Neuron (in vitro differentiated cells): Measurements from ENCODE around the gene USF3.

Experiments used
- H2AFZ ChIP-seq: one replicate; pipeline ENCODE4 v1.6.1; 2013; ENCODE audit warnings: low read depth, mild to moderate bottlenecking, inconsistent platforms, low read length, moderate library complexity
- H3K27me3 ChIP-seq: one replicate; pipeline ENCODE4 v1.6.1; 2013; ENCODE audit warnings: low read length; ENCODE audit not compliant: insufficient read depth
- H3K36me3 ChIP-seq: one replicate; pipeline ENCODE4 v1.6.1; 2013; ENCODE audit warnings: low read length; ENCODE audit not compliant: insufficient read depth
- H3K4me1 ChIP-seq: one replicate; pipeline ENCODE4 v1.6.1; 2013; ENCODE audit warnings: low read length; ENCODE audit not compliant: insufficient read depth
- H3K4me3 ChIP-seq: 2 replicates; pipeline ENCODE4 v1.5.1; 2013; ENCODE audit warnings: mild to moderate bottlenecking, low read length, moderate library complexity
- H3K9me3 ChIP-seq: one replicate; pipeline ENCODE4 v1.6.1; 2013; ENCODE audit warnings: low read length

USF3 gene, protein sequence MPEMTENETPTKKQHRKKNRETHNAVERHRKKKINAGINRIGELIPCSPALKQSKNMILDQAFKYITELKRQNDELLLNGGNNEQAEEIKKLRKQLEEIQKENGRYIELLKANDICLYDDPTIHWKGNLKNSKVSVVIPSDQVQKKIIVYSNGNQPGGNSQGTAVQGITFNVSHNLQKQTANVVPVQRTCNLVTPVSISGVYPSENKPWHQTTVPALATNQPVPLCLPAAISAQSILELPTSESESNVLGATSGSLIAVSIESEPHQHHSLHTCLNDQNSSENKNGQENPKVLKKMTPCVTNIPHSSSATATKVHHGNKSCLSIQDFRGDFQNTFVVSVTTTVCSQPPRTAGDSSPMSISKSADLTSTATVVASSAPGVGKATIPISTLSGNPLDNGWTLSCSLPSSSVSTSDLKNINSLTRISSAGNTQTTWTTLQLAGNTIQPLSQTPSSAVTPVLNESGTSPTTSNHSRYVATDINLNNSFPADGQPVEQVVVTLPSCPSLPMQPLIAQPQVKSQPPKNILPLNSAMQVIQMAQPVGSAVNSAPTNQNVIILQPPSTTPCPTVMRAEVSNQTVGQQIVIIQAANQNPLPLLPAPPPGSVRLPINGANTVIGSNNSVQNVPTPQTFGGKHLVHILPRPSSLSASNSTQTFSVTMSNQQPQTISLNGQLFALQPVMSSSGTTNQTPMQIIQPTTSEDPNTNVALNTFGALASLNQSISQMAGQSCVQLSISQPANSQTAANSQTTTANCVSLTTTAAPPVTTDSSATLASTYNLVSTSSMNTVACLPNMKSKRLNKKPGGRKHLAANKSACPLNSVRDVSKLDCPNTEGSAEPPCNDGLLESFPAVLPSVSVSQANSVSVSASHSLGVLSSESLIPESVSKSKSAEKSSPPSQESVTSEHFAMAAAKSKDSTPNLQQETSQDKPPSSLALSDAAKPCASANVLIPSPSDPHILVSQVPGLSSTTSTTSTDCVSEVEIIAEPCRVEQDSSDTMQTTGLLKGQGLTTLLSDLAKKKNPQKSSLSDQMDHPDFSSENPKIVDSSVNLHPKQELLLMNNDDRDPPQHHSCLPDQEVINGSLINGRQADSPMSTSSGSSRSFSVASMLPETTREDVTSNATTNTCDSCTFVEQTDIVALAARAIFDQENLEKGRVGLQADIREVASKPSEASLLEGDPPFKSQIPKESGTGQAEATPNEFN (N-terminal part only)

GRCh38 chr3:113695786-113696645 is at the start of gene USF3:
TSS of gene USF3 (minus strand) at chr3:113696642. CDS start at chr3:113674878, 21,764 bp downstream.
- no peaks in the 10 kb centered on the region for H3K9me3 ChIP-seq
- H3K4me1 ChIP-seq = peaks cover 18% of the 10 kb centered on the region
- H2AFZ ChIP-seq = peak within 1 kb of the TSS; percentile 89
- H3K4me3 ChIP-seq = peak within 1 kb of the TSS; percentile 98
- H3K36me3 ChIP-seq = no peaks in the 10 kb centered on the region
- no peaks in the 10 kb centered on the region for H3K27me3 ChIP-seq

- Histone ChIP-seq H3K4me3 (peak within 1 kb of the TSS; percentile 77), H3K27me3 (no peaks in the 10 kb centered on the region), H3K4me1 (peaks cover 19% of the 10 kb centered on the region), H2AFZ (peak within 1 kb of the TSS; percentile 79), H3K36me3 (no peaks in the 10 kb centered on the region), H3K9me3 (no peaks in the 10 kb centered on the region)
Measured at GRCh38 chr3:113745756-113746547, 49.5 kb upstream of the USF3 start, which contains the start of gene NAA50. TSS of gene NAA50 (minus strand) at chr3:113746249. CDS start at chr3:113745949, 300 bp downstream.

GRCh38 chr3:113744941-113745755 is 48.7 kb upstream of the USF3 start:
- no peaks in the 10 kb centered on the region for H3K9me3 ChIP-seq
- no peaks in the 10 kb centered on the region for H3K27me3 ChIP-seq
- peak overlapping the region; percentile 71 for H2AFZ ChIP-seq
- peak overlapping the region; percentile 77 for H3K4me3 ChIP-seq
- no peaks in the 10 kb centered on the region for H3K36me3 ChIP-seq
- peaks cover 19% of the 10 kb centered on the region for H3K4me1 ChIP-seq

DNA sequence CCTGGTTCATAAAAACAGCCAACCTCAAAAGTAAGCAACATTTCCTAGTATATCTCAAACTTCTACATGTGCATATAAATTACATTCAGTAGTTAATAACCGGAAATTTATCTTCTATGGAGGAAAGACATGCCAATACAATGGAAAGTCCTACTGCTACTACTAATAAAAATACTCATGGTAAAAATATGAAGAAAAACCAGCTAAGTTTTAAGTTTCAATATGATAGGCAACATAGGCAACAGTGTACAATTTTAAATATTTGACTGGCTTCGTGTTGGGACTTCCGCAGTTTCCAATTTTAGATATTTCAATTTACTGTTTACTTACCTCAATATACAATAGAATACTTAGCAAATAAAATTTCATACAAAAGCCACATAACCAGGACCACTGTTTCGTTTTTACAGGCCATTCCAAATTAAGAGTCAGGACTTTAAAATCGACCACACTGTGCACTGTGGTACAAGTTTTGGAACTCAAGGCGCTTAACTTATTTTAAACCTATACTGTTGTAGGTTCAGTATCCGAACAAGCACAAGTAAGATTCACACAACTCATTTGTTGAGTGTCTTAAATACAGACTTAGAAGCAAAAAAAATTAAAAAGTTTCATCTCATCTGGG is 46.7 kb upstream of the USF3 start:
- no peak overlapping the region for H3K4me3 ChIP-seq
- no peaks in the 10 kb centered on the region for H3K27me3 ChIP-seq
- peaks cover 9% of the 10 kb centered on the region for H3K4me1 ChIP-seq
- no peak overlapping the region for H2AFZ ChIP-seq
- no peaks in the 10 kb centered on the region for H3K9me3 ChIP-seq
- no peaks in the 10 kb centered on the region for H3K36me3 ChIP-seq

GRCh38 chr3:113741620-113742019 is 45.2 kb upstream of the USF3 start:
- no peak overlapping the region for H2AFZ ChIP-seq

DNA sequence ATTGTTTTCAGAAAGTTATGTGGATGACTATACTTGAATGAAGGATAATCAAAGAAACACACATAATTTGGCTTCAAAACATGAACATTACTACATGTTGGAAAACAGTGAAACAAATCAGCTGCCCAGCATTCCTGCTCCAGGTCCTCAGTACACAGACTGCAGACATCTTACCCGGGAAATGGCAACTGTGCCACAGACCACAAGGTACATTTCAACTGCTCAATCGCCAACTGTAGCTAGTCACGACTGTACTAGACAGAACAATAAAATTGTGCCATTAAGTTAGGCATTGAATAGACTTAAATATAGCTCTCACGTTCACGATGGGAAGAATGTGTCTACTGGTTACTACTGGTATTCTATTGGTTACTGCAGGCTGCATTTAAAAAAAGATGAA is 44.6 kb upstream of the USF3 start:
- H3K4me3 ChIP-seq = no peak overlapping the region
- no peaks in the 10 kb centered on the region for H3K27me3 ChIP-seq
- no peaks in the 10 kb centered on the region for H3K9me3 ChIP-seq
- peaks cover 13% of the 10 kb centered on the region for H3K4me1 ChIP-seq
- no peaks in the 10 kb centered on the region for H3K36me3 ChIP-seq
- H2AFZ ChIP-seq = no peak overlapping the region

More at GRCh38 chr3:113741620-113742019, 45.2 kb upstream of the USF3 start:
- peaks cover 12% of the 10 kb centered on the region for H3K4me1 ChIP-seq
- H3K27me3 ChIP-seq = no peaks in the 10 kb centered on the region
- H3K9me3 ChIP-seq = no peaks in the 10 kb centered on the region
- no peaks in the 10 kb centered on the region for H3K36me3 ChIP-seq
- no peak overlapping the region for H3K4me3 ChIP-seq

- peaks cover 7% of the 10 kb centered on the region for H3K4me1 ChIP-seq
- no peaks in the 10 kb centered on the region for H3K27me3 ChIP-seq
- no peak overlapping the region for H3K4me3 ChIP-seq
- H3K9me3 ChIP-seq = peaks cover 2% of the 10 kb centered on the region
- H2AFZ ChIP-seq = no peak overlapping the region
- peaks cover 3% of the 10 kb centered on the region for H3K36me3 ChIP-seq
Measured at GRCh38 chr3:113736548-113737089, 40.2 kb upstream of the USF3 start.

GRCh38 chr3:113731694-113732093 is 35.3 kb upstream of the USF3 start:
- Histone ChIP-seq H3K27me3 (no peaks in the 10 kb centered on the region), H2AFZ (no peak overlapping the region), H3K36me3 (peaks cover 16% of the 10 kb centered on the region), H3K9me3 (peaks cover 2% of the 10 kb centered on the region), H3K4me3 (no peak overlapping the region), H3K4me1 (peaks cover 2% of the 10 kb centered on the region)

DNA sequence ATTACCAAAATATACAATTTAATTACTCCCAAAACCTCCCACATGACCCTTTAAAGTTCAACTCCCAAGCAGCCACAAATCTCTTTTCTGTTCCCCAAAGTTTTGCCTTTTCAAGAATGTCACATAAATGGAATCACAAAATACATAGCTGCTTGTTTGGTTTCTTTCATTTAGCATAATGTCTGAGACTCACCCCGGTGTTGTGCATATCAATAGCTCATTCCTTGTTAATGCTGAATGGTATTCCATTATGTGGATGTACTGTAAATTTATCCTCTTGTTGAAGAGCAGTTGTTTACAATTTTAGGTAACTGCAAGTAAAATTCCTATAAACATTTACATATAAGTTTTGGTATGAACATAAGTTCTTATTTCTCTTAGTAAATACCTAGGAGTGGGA is 34.1 kb upstream of the USF3 start:
- H3K4me1 ChIP-seq = no peaks in the 10 kb centered on the region
- H2AFZ ChIP-seq = no peak overlapping the region
- H3K36me3 ChIP-seq = peaks cover 16% of the 10 kb centered on the region
- H3K27me3 ChIP-seq = no peaks in the 10 kb centered on the region
- peaks cover 2% of the 10 kb centered on the region for H3K9me3 ChIP-seq
- no peak overlapping the region for H3K4me3 ChIP-seq

DNA sequence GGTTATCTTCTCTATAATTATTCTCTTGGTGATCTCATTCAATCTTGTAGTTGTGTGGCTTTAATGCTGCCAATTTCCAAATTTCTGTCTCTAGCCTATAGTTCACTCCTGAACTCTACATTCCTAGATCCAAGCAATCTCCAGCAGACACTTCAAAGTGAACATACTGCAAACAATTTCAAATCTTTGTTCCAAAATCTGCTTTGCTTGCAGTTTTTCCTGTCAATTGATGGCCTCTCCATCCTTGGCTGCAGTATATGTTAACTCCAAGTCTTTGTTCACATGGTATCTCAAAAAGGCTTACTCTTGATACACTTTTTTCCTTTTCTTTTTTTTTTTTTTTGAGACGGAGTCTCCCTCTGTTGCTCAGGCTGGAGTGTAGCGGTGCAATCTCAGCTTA is 32.2 kb upstream of the USF3 start:
- H3K9me3 ChIP-seq = peaks cover 2% of the 10 kb centered on the region
- H3K4me3 ChIP-seq = no peak overlapping the region
- no peaks in the 10 kb centered on the region for H3K4me1 ChIP-seq
- H2AFZ ChIP-seq = no peak overlapping the region
- peaks cover 18% of the 10 kb centered on the region for H3K36me3 ChIP-seq
- no peaks in the 10 kb centered on the region for H3K27me3 ChIP-seq
